WTC11 (cell line): ENCODE results near the gene THOC5. TPM values are rescaled to one million over a fixed set of nuclear protein-coding genes. Genes with fewer than 3 reads are reported as not detected.

Experiments used
- EMX1 ChIP-seq: fragments of 250-450 bp; sonication (Bioruptor Pico); IDR thresholded peaks from 2 replicates; pipeline ENCODE4 v1.8.0; 2021; ENCODE audit warnings: mild to moderate bottlenecking
- ESRRA ChIP-seq: sonication (generic); formaldehyde crosslinking; IDR thresholded peaks from 2 replicates; pipeline ENCODE4 v1.8.1; 2022; ENCODE audit warnings: mild to moderate bottlenecking, missing genetic modification reagents, borderline replicate concordance
- GRHL2 ChIP-seq: fragments of 250-450 bp; sonication (Bioruptor Pico); IDR thresholded peaks from 2 replicates; pipeline ENCODE4 v1.8.0; 2022; ENCODE audit warnings: mild to moderate bottlenecking, moderate library complexity; ENCODE audit not compliant: insufficient replicate concordance, severe bottlenecking
- JAZF1 ChIP-seq: fragments of 250-450 bp; sonication (Bioruptor Pico); IDR thresholded peaks from 2 replicates; pipeline ENCODE4 v1.9.0; 2021; ENCODE audit warnings: moderate library complexity, mild to moderate bottlenecking, inconsistent platforms
- JUN ChIP-seq: sonication (generic); formaldehyde crosslinking; IDR thresholded peaks from 2 replicates; pipeline ENCODE4 v1.8.0; 2023; ENCODE audit warnings: mild to moderate bottlenecking, missing genetic modification reagents
- NFE2L1 ChIP-seq: sonication (generic); formaldehyde crosslinking; IDR thresholded peaks from 2 replicates; pipeline ENCODE4 v1.8.1; 2023; ENCODE audit warnings: missing genetic modification reagents
- NFYB ChIP-seq: sonication (generic); formaldehyde crosslinking; conservative IDR thresholded peaks from 2 replicates; pipeline ENCODE4 v1.8.0; 2022; ENCODE audit warnings: low read depth, missing genetic modification reagents
- NR2C2 ChIP-seq: sonication (generic); formaldehyde crosslinking; IDR thresholded peaks from 2 replicates; pipeline ENCODE4 v1.8.0; 2022; ENCODE audit warnings: mild to moderate bottlenecking, missing genetic modification reagents
- OVOL2 ChIP-seq: fragments of 250-450 bp; sonication (Bioruptor Pico); IDR thresholded peaks from 2 replicates; pipeline ENCODE4 v1.9.0; 2021; ENCODE audit warnings: mild to moderate bottlenecking, borderline replicate concordance
- PRRX2 ChIP-seq: fragments of 250-450 bp; sonication (Bioruptor Pico); IDR thresholded peaks from 2 replicates; pipeline ENCODE4 v1.8.0; 2021; ENCODE audit warnings: mild to moderate bottlenecking
- TP53 ChIP-seq: sonication (generic); formaldehyde crosslinking; IDR thresholded peaks from 2 replicates; pipeline ENCODE4 v1.8.1; 2023; ENCODE audit warnings: mild to moderate bottlenecking, missing genetic modification reagents
- ZNF138 ChIP-seq: sonication (generic); formaldehyde crosslinking; conservative IDR thresholded peaks from 2 replicates; pipeline ENCODE4 v1.8.1; 2022; ENCODE audit warnings: mild to moderate bottlenecking, moderate library complexity, missing genetic modification reagents
- ZNF317 ChIP-seq: sonication (generic); formaldehyde crosslinking; IDR thresholded peaks from 2 replicates; pipeline ENCODE4 v1.8.1; 2023; ENCODE audit warnings: low read depth, mild to moderate bottlenecking, moderate library complexity, missing genetic modification reagents, borderline replicate concordance
- ZNF671 ChIP-seq: fragments of 250-450 bp; sonication (Bioruptor Pico); IDR thresholded peaks from 2 replicates; pipeline ENCODE4 v1.8.0; 2021; ENCODE audit warnings: mild to moderate bottlenecking
- total RNA-seq: library from RNA; stranded (reverse); gene quantifications from 3 replicates; pipeline ENCODE4 v1.2.3, GENCODE V29; 2021
- TF ChIP-seq, protein P1 (sequence below): sonication (generic); formaldehyde crosslinking; IDR thresholded peaks from 2 replicates; pipeline ENCODE4 v1.8.1; 2022; ENCODE audit warnings: low read depth, missing genetic modification reagents, borderline replicate concordance
- TF ChIP-seq, protein P2 (sequence below): sonication (generic); formaldehyde crosslinking; IDR thresholded peaks from 2 replicates; pipeline ENCODE4 v1.8.0; 2022; ENCODE audit warnings: missing genetic modification reagents
- TF ChIP-seq, protein P3 (sequence below): sonication (generic); formaldehyde crosslinking; conservative IDR thresholded peaks from 2 replicates; pipeline ENCODE4 v1.8.1; 2022; ENCODE audit warnings: mild to moderate bottlenecking, missing genetic modification reagents
- TF ChIP-seq, protein P4 (sequence below): sonication (generic); formaldehyde crosslinking; IDR thresholded peaks from 2 replicates; pipeline ENCODE4 v1.8.0; 2022; ENCODE audit warnings: mild to moderate bottlenecking, missing genetic modification reagents
- TF ChIP-seq, protein P5 (sequence below): sonication (generic); formaldehyde crosslinking; IDR thresholded peaks from 2 replicates; pipeline ENCODE4 v1.8.1; 2022; ENCODE audit warnings: low read depth, mild to moderate bottlenecking, moderate library complexity, missing genetic modification reagents, borderline replicate concordance
- TF ChIP-seq, protein P6 (sequence below): sonication (generic); formaldehyde crosslinking; IDR thresholded peaks from 2 replicates; pipeline ENCODE4 v1.8.1; 2023; ENCODE audit warnings: mild to moderate bottlenecking, missing genetic modification reagents
- TF ChIP-seq, protein P7 (sequence below): sonication (generic); formaldehyde crosslinking; IDR thresholded peaks from 2 replicates; pipeline ENCODE4 v1.8.1; 2023; ENCODE audit warnings: mild to moderate bottlenecking, missing genetic modification reagents, borderline replicate concordance
- TF ChIP-seq, protein P8 (sequence below): sonication (generic); formaldehyde crosslinking; IDR thresholded peaks from 2 replicates; pipeline ENCODE4 v1.8.1; 2022; ENCODE audit warnings: mild to moderate bottlenecking, missing genetic modification reagents, moderate library complexity, borderline replicate concordance
- TF ChIP-seq, protein P9 (sequence below): sonication (generic); formaldehyde crosslinking; IDR thresholded peaks from 2 replicates; pipeline ENCODE4 v1.8.0; 2022; ENCODE audit warnings: mild to moderate bottlenecking, missing genetic modification reagents

The THOC5 gene
- total RNA-seq, 1 experiment from 2014 or later = 51.2 TPM

DNA sequence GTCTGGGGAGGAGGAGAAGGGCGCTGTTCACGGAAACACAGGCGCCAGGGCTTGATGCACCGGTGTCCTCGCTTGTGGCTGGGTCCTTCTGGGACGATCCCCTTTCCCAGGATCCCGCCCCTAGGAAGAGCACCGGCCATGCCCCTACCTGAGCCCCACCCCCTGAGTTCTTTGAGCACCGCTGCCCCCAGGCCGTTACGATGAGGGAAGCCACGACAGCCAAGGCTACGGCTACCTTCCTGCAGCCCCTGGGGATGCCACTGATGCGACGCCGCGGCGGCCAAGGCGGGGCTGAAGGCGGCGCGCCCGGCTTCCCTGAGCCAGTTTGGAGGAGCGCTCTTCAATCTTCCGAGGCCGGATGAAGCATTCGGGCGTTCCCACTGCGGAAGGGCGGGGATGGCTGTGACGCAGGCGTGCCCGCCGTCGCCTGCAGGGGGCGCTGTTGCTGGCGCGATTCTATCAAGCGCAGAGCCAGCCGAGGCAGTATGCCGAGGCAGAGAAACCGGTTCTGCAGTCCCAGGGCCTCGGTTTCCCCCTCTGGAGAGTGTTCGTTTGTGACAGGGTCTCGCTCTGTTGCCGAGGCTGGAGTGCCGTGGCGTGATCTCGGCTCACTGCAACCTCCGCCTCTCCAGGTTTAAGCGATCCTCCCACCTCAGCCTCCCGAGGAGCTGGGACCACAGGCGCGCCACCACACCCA is 83.2 kb downstream of the THOC5 start (continued):
- no peak for TF ChIP-seq JUN
- TF ChIP-seq, protein P1, sequence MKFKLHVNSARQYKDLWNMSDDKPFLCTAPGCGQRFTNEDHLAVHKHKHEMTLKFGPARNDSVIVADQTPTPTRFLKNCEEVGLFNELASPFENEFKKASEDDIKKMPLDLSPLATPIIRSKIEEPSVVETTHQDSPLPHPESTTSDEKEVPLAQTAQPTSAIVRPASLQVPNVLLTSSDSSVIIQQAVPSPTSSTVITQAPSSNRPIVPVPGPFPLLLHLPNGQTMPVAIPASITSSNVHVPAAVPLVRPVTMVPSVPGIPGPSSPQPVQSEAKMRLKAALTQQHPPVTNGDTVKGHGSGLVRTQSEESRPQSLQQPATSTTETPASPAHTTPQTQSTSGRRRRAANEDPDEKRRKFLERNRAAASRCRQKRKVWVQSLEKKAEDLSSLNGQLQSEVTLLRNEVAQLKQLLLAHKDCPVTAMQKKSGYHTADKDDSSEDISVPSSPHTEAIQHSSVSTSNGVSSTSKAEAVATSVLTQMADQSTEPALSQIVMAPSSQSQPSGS = no peak
- TF ChIP-seq, protein P2, sequence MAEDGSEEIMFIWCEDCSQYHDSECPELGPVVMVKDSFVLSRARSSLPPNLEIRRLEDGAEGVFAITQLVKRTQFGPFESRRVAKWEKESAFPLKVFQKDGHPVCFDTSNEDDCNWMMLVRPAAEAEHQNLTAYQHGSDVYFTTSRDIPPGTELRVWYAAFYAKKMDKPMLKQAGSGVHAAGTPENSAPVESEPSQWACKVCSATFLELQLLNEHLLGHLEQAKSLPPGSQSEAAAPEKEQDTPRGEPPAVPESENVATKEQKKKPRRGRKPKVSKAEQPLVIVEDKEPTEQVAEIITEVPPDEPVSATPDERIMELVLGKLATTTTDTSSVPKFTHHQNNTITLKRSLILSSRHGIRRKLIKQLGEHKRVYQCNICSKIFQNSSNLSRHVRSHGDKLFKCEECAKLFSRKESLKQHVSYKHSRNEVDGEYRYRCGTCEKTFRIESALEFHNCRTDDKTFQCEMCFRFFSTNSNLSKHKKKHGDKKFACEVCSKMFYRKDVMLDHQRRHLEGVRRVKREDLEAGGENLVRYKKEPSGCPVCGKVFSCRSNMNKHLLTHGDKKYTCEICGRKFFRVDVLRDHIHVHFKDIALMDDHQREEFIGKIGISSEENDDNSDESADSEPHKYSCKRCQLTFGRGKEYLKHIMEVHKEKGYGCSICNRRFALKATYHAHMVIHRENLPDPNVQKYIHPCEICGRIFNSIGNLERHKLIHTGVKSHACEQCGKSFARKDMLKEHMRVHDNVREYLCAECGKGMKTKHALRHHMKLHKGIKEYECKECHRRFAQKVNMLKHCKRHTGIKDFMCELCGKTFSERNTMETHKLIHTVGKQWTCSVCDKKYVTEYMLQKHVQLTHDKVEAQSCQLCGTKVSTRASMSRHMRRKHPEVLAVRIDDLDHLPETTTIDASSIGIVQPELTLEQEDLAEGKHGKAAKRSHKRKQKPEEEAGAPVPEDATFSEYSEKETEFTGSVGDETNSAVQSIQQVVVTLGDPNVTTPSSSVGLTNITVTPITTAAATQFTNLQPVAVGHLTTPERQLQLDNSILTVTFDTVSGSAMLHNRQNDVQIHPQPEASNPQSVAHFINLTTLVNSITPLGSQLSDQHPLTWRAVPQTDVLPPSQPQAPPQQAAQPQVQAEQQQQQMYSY (CRISPR knock-in tag) = no peak
- TF ChIP-seq ZNF317 = no peak
- TF ChIP-seq, protein P3, sequence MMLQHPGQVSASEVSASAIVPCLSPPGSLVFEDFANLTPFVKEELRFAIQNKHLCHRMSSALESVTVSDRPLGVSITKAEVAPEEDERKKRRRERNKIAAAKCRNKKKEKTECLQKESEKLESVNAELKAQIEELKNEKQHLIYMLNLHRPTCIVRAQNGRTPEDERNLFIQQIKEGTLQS (CRISPR knock-in tag) = no peak
- no peak for TF ChIP-seq ESRRA
- no peak for TF ChIP-seq TP53 (CRISPR knock-in tag)
- TF ChIP-seq, protein P4, sequence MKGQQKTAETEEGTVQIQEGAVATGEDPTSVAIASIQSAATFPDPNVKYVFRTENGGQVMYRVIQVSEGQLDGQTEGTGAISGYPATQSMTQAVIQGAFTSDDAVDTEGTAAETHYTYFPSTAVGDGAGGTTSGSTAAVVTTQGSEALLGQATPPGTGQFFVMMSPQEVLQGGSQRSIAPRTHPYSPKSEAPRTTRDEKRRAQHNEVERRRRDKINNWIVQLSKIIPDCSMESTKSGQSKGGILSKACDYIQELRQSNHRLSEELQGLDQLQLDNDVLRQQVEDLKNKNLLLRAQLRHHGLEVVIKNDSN (CRISPR knock-in tag) = no peak
- no peak for TF ChIP-seq NFYB (CRISPR knock-in tag)
- no peak for TF ChIP-seq EMX1 (CRISPR knock-in tag)
- no peak for TF ChIP-seq GRHL2 (CRISPR knock-in tag)
- TF ChIP-seq, protein P5, sequence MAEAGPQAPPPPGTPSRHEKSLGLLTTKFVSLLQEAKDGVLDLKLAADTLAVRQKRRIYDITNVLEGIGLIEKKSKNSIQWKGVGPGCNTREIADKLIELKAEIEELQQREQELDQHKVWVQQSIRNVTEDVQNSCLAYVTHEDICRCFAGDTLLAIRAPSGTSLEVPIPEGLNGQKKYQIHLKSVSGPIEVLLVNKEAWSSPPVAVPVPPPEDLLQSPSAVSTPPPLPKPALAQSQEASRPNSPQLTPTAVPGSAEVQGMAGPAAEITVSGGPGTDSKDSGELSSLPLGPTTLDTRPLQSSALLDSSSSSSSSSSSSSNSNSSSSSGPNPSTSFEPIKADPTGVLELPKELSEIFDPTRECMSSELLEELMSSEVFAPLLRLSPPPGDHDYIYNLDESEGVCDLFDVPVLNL (CRISPR knock-in tag) = no peak
- TF ChIP-seq, protein P6, sequence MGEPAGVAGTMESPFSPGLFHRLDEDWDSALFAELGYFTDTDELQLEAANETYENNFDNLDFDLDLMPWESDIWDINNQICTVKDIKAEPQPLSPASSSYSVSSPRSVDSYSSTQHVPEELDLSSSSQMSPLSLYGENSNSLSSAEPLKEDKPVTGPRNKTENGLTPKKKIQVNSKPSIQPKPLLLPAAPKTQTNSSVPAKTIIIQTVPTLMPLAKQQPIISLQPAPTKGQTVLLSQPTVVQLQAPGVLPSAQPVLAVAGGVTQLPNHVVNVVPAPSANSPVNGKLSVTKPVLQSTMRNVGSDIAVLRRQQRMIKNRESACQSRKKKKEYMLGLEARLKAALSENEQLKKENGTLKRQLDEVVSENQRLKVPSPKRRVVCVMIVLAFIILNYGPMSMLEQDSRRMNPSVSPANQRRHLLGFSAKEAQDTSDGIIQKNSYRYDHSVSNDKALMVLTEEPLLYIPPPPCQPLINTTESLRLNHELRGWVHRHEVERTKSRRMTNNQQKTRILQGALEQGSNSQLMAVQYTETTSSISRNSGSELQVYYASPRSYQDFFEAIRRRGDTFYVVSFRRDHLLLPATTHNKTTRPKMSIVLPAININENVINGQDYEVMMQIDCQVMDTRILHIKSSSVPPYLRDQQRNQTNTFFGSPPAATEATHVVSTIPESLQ = no peak
- TF ChIP-seq ZNF138 (CRISPR knock-in tag) = peak; percentile 58; the same call in 1 of the 2 replicates
- no peak for TF ChIP-seq JAZF1 (CRISPR knock-in tag)
- TF ChIP-seq NFE2L1 (CRISPR knock-in tag) = no peak
- no peak for TF ChIP-seq OVOL2 (CRISPR knock-in tag)
- TF ChIP-seq, protein P7, sequence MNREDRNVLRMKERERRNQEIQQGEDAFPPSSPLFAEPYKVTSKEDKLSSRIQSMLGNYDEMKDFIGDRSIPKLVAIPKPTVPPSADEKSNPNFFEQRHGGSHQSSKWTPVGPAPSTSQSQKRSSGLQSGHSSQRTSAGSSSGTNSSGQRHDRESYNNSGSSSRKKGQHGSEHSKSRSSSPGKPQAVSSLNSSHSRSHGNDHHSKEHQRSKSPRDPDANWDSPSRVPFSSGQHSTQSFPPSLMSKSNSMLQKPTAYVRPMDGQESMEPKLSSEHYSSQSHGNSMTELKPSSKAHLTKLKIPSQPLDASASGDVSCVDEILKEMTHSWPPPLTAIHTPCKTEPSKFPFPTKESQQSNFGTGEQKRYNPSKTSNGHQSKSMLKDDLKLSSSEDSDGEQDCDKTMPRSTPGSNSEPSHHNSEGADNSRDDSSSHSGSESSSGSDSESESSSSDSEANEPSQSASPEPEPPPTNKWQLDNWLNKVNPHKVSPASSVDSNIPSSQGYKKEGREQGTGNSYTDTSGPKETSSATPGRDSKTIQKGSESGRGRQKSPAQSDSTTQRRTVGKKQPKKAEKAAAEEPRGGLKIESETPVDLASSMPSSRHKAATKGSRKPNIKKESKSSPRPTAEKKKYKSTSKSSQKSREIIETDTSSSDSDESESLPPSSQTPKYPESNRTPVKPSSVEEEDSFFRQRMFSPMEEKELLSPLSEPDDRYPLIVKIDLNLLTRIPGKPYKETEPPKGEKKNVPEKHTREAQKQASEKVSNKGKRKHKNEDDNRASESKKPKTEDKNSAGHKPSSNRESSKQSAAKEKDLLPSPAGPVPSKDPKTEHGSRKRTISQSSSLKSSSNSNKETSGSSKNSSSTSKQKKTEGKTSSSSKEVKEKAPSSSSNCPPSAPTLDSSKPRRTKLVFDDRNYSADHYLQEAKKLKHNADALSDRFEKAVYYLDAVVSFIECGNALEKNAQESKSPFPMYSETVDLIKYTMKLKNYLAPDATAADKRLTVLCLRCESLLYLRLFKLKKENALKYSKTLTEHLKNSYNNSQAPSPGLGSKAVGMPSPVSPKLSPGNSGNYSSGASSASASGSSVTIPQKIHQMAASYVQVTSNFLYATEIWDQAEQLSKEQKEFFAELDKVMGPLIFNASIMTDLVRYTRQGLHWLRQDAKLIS (CRISPR knock-in tag) = peak; percentile 55; the same call in 1 of the 2 replicates
- TF ChIP-seq ZNF671 (CRISPR knock-in tag) = no peak
- TF ChIP-seq, protein P8, sequence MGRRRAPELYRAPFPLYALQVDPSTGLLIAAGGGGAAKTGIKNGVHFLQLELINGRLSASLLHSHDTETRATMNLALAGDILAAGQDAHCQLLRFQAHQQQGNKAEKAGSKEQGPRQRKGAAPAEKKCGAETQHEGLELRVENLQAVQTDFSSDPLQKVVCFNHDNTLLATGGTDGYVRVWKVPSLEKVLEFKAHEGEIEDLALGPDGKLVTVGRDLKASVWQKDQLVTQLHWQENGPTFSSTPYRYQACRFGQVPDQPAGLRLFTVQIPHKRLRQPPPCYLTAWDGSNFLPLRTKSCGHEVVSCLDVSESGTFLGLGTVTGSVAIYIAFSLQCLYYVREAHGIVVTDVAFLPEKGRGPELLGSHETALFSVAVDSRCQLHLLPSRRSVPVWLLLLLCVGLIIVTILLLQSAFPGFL (CRISPR knock-in tag) = no peak
- TF ChIP-seq NR2C2 (CRISPR knock-in tag) = no peak
- TF ChIP-seq, protein P9, sequence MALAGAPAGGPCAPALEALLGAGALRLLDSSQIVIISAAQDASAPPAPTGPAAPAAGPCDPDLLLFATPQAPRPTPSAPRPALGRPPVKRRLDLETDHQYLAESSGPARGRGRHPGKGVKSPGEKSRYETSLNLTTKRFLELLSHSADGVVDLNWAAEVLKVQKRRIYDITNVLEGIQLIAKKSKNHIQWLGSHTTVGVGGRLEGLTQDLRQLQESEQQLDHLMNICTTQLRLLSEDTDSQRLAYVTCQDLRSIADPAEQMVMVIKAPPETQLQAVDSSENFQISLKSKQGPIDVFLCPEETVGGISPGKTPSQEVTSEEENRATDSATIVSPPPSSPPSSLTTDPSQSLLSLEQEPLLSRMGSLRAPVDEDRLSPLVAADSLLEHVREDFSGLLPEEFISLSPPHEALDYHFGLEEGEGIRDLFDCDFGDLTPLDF (CRISPR knock-in tag) = 0 out of 2 replicates have a peak, but pooled peaks have one; percentile 23
- no peak for TF ChIP-seq PRRX2 (CRISPR knock-in tag)
